Measurements from ENCODE around the gene CD2BP2.
"Not testable (repeated sequence)": the region's sequence is repeated elsewhere in the genome, so short reads cannot be mapped to it uniquely, and the experiment has no call there.

Gene CD2BP2

DNA sequence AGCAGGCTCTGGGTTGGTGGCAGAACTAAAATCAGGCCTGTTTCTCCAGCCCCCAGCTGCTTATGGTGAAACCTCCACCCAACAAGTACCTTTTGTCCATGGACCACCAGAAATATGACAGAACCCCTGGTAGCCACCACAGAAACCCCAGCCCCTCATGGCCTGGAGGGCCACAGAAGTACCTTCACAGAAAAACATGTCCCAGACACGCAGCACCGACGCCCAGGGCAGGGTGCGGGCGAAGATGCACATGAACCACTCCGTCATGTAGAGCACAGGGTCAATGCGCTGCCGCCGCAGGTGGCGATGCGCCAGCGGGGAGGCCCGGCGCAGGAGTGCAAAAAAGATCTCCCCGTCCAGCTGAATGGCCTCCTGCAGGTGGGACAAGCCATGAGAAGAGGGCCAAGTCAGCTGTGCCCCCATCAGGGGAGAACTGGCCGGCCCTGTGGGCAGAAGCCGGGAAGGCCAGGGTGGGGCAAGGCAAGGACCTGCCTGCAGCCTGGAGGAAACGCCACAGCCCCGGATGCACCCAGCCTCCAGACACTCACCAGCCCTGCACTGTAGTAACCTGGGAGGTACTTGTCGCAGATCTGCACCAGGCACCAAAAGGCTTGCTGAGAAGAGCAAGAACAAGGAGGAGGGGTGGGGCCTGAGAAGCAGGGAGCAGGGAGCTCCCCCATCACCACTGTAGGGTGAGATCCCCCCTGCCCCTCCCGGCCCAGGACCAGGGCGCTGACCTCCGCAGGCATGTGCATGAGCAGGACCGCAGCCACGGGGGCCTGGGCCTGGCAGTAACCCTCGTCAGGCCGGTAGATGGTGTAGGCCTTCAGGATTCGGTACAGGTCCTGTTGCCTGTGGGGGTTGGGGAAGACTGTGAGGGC, 4.1 kb upstream of the CD2BP2 start:
- no peak for DNase-seq (ENCODE audit: low spot score)

- DNase-seq (ENCODE audit: low spot score), result no peak
Observed at GRCh38 chr16:30358577-30358936, 3.4 kb upstream of the CD2BP2 start.

- no peak for DNase-seq (ENCODE audit: low spot score)
Observed at GRCh38 chr16:30357715-30358576, 2.8 kb upstream of the CD2BP2 start.

DNA sequence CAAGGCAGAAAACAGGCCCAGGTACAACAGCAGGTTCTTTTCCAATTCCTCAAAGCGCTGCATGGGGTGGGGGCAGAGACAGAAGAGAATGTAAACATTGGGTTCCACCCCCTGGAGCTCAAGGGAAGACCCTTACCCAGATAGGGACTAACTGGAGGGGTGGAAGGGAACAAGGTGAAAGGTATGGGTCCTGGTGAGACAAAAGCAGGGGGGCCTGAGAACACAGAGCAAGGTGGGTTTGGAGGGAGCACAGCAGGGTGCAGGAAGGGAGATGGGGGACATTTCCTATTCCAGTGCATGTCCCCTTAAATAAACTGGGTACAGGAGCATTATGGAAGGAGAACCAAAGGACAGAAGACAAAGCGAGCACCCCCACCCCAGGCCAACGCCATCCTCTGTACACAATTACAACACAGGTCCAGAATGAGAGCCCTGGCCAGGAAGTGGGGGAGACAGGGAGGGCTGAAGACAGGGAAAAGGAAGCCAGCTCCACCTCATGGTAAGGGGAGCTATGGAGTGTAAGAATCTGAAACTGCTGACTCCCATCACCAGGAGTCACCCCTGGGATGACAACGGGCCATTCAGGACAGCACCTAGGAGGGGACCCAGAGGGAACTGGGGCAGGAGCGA, 2.1 kb upstream of the CD2BP2 start:
- DNase-seq (ENCODE audit: low spot score), result peak; percentile 3

GRCh38 chr16:30356401-30357084, 1.4 kb upstream of the CD2BP2 start:
- DNase-seq (ENCODE audit: low spot score), result peak; percentile 13

GRCh38 chr16:30355954-30356308, 823 bp upstream of the CD2BP2 start:
- no peak for DNase-seq (ENCODE audit: low spot score)

DNA sequence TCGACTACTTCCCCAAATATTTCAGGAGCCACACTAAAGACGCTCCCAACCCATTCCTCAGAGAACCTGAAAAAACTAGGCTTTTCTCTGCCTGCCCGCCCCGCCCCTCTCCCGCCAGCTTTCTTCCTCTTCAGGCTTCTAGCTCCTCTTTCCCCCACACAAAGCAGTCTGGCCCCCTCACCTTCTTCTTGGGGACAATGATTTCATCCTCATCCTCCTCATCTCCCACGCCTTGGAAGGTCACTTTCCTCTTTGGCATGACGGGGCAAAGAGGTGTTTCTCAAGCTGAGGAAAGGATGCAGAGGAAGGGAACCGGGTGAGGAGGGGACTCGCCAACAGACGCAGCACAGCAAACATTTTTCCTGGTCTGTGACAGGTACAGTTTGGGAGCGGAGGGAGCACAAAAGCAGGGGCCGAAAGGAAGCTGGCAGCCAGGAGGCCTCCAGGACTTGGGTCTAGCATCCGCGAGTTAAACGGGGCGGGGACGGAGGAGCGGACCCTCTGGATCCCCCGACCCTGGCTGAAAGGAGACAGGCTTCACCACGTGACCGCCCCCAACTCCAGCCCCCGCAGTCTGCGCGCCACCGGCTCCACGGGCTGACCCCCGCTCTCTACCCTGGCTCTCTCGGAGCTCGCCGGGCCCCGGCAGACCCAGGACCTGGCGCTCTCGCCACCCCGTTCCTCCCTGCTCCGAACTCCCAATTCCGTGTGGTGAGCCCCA, 525 bp downstream of the CD2BP2 start:
- DNase-seq (ENCODE audit: low spot score), result peak; percentile 16

DNA sequence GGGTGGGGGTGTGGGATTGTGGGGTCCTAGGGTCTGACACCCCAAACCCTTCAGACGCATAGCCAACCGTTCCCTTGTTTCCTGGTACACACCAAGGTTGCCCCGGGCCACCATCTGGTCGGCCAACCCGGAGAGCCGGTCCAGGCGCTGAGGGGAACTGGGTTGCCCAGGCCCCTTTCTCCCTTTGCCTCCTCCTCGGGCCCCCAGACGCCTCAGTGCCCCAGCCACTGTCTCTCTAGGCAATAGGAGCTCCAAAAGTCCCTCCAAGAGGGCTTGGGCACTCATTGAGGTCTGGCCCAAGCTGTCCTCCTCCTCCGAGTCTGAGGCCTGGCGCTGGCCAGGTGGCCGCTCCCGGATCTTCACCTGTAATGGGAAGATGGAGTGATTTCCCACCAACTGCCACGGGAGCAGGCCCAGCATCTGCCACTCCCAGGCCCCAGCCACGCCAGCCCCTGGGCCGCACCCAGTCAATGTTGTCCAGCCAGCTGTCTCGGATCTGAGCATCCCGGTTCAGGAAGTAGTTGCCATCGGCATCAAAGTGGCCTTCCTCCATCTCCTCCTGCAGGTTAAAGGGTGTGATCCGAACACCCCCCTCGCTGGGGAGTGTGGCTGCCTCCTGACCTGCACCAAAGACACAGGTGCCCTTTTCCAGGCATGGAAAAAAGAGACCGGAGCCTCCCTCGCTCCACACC, 1.5 kb downstream of the CD2BP2 start:
- DNase-seq (ENCODE audit: low spot score), result no peak

- DNase-seq (ENCODE audit: low spot score), result no peak
Observed at GRCh38 chr16:30352488-30353401, 2.4 kb downstream of the CD2BP2 start.

- DNase-seq (ENCODE audit: low spot score), result peak; percentile 73
Observed at GRCh38 chr16:30351586-30352419, 3.3 kb downstream of the CD2BP2 start.

DNA sequence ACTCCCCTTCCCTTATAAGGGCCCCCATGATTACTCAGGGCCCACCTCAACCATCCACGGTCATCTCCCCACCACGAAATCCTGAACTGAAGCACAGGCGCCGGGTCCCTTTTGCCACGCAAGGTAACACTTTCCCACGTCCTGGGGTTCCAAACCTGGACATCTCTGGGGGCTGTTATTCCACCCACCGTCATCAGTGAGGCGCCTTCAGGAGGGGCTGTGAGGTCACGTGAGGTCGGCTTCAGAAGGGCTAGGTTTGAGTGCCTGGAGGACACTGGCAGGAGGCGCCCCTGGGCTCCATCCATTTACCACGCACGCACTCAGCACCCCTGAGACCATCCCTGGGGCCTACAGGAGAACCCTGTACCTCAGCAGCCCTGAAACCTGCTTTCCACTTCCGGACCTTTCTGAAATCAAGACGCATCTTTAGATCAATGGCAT, 4.1 kb downstream of the CD2BP2 start:
- DNase-seq (ENCODE audit: low spot score), result no peak

GRCh38 chr16:30350134-30350871, 4.8 kb downstream of the CD2BP2 start:
- peak; percentile 41 for DNase-seq (ENCODE audit: low spot score)

GRCh38 chr16:30349675-30350074, 5.4 kb downstream of the CD2BP2 start:
- DNase-seq (ENCODE audit: low spot score), result peak; percentile 23

GRCh38 chr16:30348929-30349328, 6.2 kb downstream of the CD2BP2 start:
- DNase-seq (ENCODE audit: low spot score), result no peak

GRCh38 chr16:30348113-30348512, 7.0 kb downstream of the CD2BP2 start:
- no peak for DNase-seq (ENCODE audit: low spot score)

GRCh38 chr16:30346286-30346685, 8.8 kb downstream of the CD2BP2 start:
- no peak for DNase-seq (ENCODE audit: low spot score)

- DNase-seq (ENCODE audit: low spot score), result not testable (repeated sequence)
Observed at GRCh38 chr16:30343491-30343820, 11.7 kb downstream of the CD2BP2 start.

All from kidney tubule cell (primary cell).